Fibroblast of villous mesenchyme (primary cell): ENCODE data around the gene A3GALT2. TPM values are rescaled to one million over a fixed set of nuclear protein-coding genes. Genes with fewer than 3 reads are reported as not detected.
A peak's percentile ranks its signal among the peaks of the same experiment; 100 is the strongest.

Experiments used
- DNase-seq: peaks from one replicate; pipeline ENCODE4 v3.0.0-alpha.2; 2010; ENCODE audit warnings: low read depth
- H3K4me3 ChIP-seq: 2 replicates; pipeline ENCODE4 v1.5.1; 2011; ENCODE audit warnings: low read depth, mild to moderate bottlenecking, low read length
- CTCF ChIP-seq: IDR thresholded peaks from 2 replicates; pipeline ENCODE4 v1.5.1; 2012; ENCODE audit warnings: low read depth, mild to moderate bottlenecking, low read length; ENCODE audit not compliant: insufficient read depth
- total RNA-seq: library from RNA; depleted of rRNA; stranded (reverse); fragments of >200 nt; gene quantifications from 2 replicates; pipeline ENCODE4 v1.2.3, GENCODE V29; 2012

The A3GALT2 gene
- total RNA-seq, 1 donor = not detected

- no peak for TF ChIP-seq CTCF
Observed at GRCh38 chr1:33307494-33307864, 13.4 kb downstream of the A3GALT2 start.

DNA sequence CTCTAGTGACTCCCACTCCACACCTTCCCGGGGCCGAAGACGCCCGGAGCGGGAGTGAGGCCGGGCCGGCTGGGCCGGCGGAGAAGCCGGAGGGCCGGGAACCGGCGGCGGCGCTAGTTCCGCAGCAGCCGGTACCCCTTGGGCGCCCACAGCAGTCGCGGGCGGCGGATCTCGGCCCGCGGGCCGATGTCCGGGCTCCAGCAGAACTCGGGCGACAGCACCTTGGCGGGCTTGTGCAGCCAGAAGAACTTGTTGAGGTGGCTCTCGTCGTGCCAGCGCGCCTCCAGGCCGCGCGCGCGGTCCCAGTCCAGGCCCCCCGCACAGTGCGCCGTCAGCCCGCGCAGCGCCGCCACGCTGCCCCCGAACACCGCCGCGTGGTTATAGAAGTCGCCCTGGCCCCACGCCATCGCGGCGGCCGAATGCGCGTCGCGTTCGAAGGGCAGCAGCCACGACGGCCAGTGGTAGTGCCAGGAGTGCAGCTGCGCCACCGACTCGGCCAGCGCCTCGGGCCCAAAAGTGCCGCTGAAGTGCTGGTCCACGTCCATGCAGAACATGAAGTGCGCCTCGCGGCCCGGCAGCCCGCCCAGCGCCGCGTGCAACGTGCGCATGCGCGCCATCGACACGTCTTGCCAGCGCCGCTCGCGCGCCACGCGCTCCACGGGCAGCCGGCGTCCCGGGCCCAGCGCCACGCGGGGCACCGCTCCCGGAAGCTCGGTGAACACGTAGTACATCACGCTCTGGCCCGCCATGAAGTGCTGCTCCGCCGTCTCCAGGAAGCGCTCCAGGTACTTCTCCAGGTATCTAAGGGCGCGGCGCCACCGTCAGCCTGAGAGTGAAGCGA is 14.0 kb downstream of the A3GALT2 start:
- no peak overlapping the region for H3K4me3 ChIP-seq
- no peak for TF ChIP-seq CTCF
- no peak for DNase-seq

More at GRCh38 chr1:33307494-33307864, 13.4 kb downstream of the A3GALT2 start:
- H3K4me3 ChIP-seq = no peak overlapping the region
- no peak for DNase-seq

DNA sequence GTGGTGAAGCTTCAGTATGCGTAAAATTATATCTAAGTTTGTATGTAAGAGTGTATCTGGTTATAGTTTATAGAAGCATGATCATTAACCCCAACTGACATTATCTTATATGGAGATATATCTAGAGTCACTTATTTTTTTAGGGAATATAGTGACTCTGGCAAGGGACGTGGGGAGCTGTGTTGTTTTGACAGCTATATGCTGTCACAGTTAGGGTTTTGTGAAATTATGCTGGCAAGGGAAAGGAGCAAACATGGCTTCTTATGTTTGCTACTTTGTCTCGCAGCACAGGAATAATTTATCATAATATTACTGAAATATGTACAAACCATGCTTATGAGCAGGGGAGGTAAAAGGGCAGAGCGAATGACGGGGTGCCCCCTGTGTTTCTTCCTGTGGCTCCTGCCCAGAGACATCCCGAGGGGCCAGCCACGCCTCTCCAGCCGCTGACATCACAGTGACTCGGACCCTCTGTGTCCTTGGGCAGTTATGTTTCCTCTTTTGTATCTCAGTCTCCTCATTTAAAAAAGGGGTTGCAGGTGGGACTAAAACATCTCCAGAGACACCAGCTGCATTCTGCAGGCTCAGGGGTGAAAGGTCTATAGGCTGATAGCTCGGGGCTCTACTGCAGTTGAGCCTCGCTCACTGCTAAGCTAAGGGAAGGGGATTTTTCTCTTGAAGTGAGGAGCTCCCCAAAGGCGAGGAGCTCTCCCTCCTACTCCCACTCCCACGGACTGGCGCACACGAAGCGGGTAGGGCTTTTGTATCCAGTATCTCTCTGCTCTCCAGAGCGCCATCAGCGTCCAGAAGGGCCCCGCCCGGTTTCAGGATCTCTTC is 14.9 kb downstream of the A3GALT2 start:
- no peak overlapping the region for H3K4me3 ChIP-seq
- no peak for TF ChIP-seq CTCF
- DNase-seq = no peak

- TF ChIP-seq CTCF = no peak
- H3K4me3 ChIP-seq = no peak overlapping the region
- DNase-seq = no peak
Observed at GRCh38 chr1:33305016-33305415, 15.9 kb downstream of the A3GALT2 start.

DNA sequence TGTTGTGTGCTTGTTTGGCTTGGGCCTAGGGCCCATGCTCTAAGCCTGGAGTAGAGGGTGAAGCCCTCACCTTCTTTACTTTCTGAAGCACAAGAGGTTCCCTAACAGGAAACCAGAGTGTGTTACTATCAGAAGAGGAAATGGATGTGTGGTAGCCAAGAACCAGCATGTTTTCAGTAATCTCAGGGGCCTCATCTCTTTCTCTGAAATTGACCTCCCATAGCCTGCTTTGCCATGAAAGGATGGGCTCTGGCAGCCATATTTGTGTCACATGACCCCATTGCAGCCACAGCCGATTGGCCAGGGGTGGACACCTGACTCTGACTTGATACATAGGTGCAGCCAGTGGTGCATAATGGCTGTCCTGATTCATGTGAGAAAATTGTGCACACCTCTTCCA is 18.6 kb downstream of the A3GALT2 start:
- no peak for DNase-seq
- no peak overlapping the region for H3K4me3 ChIP-seq
- TF ChIP-seq CTCF = no peak

- H3K4me3 ChIP-seq = no peak overlapping the region
- TF ChIP-seq CTCF = no peak
- peak; percentile 47 for DNase-seq
Observed at GRCh38 chr1:33301273-33301984, 19.5 kb downstream of the A3GALT2 start.
